Activated CD8-positive, alpha-beta memory T cell treated with anti-CD3 and anti-CD28 coated beads, Interleukin-2, amount 50 U/mL, for 4 hours (primary cell): ENCODE data around the gene LMOD3.

Source experiments
- DNase-seq: peaks from one replicate; pipeline ENCODE4 v3.0.0-alpha.2; 2020

The LMOD3 gene

GRCh38 chr3:69122403-69122802 lies at the start of gene LMOD3:
Gene LMOD3, minus strand, starts transcription at chr3:69122595. Its CDS starts 209 bp downstream, at chr3:69122386.
- DNase-seq, result no peak

DNA sequence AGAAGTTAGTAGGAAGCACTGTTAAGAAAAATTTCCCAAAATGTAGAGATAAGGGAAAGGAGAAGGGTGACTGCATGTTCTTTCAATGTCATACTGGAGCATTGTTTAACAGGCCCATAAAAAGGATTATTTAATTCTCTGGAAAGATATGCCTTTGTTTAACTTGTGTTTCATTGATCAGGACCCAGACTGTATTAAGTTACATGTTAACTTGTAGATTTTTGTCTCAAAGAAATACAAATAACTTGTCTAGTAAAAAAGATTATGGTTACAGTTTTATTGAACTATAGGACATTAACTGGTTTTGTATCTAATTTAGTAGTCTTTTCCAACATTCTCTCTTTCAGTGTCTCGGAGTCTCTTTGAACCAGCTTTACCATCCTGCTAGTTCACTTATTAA lies 49.7 kb upstream of the LMOD3 start:
- DNase-seq, result no peak

- no peak for DNase-seq
Measured at GRCh38 chr3:69166446-69166845, 44.1 kb upstream of the LMOD3 start.

DNA sequence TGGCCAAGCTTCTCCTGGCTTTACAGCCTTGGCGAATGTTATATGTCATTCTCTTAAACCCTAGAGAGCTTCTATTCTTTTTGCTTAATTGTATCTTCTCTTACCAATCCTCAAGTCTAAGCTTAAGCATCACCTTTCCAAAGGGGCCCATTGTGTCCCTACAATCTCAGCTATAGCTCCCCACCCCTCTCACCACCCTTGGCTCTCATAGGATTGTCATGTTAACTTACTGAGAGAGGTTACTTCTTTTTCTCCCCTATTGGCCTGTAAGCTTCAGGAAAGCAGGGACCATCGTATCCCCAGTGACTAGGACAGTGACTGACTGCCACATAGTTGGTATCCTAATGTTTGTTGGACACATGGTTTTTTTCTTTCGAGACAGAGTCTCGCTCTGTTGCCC lies 43.3 kb upstream of the LMOD3 start:
- no peak for DNase-seq

DNA sequence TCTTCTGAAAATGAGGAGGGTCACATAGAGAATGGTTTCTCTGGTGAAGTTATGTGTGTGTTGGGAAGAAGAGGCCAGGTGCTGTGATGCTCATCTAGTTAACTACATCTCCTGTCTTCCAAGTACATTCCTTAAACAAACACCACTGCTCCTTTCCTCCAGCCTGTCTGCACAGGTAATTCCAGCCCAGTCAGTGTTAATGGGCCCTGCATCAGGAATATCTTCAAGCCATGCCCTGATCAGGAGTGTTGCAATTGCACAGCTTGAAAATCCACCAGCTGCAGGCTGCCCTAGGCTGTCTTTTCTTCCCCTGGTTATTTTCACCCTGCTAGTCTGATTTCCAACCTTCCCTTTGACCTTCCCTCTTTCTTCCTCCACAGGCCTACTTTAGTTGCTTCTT lies 41.9 kb upstream of the LMOD3 start:
- no peak for DNase-seq

- no peak for DNase-seq
Measured at GRCh38 chr3:69162308-69162980, 40.0 kb upstream of the LMOD3 start.

DNA sequence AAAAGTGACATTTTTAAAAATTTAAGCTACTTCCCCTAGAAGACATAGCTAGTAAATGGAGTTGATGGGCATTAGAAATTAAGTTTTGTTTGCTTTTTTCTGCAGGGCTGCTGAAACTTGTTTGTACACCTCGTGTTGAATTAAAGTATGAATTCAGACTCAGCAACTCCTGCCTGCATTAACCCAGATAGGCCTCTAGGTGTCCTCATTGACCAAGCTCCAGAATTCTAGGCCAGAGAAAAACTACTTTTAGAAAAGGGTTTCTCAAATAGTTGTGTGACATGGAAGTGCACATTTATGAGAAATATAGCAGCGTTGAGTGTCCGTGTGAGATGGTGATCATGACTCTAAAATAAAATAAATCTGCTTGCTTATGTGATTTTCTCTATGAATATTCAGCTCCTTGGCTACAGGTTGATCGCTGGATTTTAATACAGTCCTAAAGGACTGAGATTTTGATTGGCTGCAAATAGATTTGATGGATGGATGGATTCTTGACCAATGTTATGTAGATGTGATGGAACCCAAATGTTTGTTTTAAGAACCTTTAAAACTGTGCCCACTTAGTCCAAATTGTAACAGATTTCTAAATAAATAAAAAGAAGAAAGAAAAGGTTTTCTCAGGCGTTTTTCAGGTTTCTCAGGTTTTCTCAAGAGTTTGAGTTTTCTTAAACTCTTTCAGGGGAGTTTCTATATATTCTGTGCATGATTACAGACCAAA lies 39.4 kb upstream of the LMOD3 start:
- DNase-seq, result peak; percentile 20

DNA sequence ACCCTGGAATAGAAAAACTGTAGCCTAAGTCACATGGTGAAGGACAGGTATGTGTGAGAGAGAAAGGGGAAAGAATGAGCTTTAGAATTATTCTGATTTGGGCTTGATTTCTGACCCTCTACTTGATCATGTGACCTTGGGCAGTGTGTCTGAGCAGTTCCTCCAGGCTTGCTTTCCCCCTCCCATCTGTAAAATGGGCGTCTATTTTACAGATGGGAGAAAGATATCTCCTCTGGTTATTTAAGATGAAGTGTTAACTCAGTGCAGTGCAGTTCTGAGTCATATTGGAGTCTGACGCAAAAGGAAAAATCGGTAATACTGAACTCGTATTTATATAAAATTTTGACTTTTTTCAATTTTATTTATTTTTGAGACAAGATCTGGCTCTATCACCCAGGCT lies 38.1 kb upstream of the LMOD3 start:
- no peak for DNase-seq

GRCh38 chr3:69160107-69160506 lies 37.7 kb upstream of the LMOD3 start:
- DNase-seq, result no peak

DNA sequence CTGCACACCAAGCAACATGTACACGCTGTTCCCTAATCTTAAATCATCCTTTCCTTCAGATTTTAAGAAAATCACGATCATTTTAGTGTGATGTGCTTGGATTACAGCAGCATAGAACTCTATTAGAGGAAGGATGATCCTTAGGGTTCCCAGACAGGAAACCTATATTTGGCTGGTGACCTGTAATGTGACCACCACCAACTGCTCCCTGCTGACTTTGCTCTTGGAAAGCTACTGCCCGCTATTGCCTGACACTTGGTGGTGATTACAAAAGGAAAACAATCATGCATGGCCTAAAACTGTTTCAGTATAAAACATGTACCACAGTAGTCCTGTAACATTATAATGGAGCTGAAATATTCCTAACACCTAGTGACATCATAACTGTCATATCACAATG lies 27.2 kb upstream of the LMOD3 start:
- no peak for DNase-seq

GRCh38 chr3:69145688-69146087 lies 23.3 kb upstream of the LMOD3 start:
- no peak for DNase-seq

DNA sequence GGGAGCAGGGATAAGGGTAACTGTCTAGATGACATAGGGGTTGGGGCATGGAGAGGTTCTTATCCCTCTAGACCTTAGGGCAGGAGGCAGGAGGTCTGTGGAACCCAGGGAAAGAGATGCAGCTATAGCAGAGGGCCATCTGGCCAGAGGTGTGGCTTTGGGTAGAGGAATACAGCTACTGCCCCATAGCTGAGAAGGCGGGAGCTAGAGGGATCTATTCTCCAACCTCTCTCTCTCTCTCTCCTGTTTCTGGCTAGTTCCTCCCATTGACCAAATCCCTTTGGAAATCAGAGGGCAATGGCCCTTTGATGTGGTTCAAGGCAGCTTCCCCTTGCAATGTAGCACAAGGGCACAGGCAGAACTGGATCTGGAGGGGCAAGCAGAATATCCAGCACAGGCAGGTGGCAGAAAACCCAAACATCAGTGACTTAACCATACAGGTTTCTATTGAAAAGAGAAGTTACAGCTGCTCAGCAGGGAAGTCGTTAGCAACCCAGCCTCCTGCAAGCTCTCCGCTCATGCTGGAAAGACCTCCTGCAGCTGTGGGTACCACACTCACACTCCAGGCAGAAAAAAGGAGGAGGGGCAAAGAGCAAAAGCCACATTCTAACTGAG lies 22.3 kb upstream of the LMOD3 start:
- no peak for DNase-seq

DNA sequence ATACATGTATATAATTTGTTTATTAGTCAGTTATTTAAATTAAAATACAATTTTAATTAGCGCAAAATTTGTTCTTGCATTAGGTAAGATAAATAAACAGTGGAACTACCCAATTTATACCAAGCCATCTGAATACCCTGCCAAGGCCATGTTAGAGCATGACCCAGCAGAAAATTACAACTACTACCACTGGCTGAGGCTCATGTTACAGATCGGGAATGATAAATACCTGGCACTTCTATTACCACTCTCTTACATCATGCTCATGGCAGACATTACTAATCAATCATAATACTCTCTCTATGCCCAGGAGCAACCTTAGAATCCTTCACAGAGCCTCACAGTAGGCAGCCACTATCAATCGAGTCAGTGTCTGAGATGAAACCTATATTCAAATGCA lies 21.2 kb upstream of the LMOD3 start:
- DNase-seq, result no peak

DNA sequence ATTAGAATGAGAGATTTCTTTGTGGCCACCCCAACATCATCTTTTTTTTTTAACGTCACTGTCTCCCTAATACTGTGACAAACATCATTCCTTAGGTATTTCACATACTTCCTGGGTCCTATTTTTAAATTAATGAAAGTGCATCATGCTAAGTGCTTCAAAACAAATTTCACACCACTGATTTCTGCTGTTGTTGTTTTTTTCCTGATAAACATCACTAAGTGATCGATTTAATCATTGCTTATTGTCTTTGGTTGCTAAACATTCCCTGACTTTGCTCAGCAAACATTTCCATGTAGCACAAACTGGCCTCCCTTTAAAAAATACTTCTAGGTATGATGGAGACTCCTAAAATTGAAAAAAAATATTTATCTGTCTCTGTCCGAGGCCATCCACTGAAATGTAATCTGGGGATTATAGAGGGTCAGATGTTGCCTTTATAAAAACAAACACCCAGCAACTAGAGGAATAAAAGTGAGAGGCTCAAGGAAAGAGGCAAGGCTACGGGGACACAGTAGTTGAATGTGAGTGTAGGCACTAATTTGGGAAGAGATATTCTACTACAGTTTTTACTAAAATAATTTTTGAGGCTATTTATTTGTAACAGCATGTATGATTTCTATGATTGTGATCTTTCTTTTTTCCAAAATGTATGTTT lies 20.5 kb upstream of the LMOD3 start:
- no peak for DNase-seq

DNA sequence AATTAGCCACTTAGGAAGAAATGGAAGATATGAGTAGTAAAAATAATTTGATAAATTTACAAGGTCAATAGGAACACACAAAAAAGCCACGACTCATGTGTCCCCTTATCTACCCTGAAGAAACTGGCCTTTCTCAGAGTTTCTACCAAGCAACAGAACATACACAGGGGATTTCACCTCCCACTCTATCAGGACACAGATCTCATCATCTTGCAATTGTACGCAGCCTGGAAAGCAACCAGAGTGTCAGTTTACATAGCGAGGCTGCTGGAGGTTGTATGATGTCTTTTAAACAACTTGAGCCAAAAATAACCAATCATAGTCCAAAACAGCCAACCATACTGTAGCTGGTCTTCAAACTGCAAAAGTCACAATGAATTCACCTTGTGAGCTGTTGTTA lies 19.7 kb upstream of the LMOD3 start:
- no peak for DNase-seq

GRCh38 chr3:69141313-69141712 lies 18.9 kb upstream of the LMOD3 start:
- DNase-seq, result no peak

GRCh38 chr3:69137412-69137811 lies 15.0 kb upstream of the LMOD3 start:
- no peak for DNase-seq

GRCh38 chr3:69137005-69137404 lies 14.6 kb upstream of the LMOD3 start:
- DNase-seq, result no peak

DNA sequence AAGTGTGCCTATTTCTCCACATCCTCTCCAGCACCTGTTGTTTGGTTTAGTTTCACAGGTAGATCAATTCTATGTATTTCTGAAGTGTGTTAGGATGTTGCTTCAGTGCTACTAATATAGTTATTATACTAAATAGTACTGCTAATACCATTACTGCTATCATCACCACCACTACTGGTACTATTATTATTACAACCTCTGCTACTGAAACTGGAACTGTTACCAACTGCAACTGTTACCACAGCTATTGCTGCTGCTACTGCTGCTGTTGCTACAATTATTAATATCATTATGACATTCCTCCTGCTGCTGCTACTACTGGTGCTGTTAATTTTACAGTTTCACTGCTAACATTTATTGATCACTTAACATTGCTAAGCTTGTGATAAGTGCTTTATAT lies 8.3 kb upstream of the LMOD3 start:
- no peak for DNase-seq

DNA sequence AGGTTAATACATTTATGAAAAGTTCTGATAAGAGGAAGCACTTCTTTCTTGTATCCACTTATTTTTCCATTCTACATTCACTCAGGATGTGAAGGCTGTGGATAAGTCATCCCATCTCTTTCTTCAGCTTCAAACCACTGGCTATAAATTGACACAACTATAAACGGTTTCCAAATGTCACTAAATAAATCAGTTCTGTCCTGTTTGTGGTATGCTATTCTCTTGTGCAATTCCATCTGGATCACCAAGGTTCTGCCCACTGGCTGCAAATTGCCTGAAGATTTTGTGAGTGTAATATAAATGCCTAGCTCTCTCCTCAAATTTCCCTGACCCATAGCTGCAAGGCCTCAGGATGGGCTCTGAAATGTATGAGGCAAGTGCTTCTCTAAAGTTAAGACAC lies 7.1 kb upstream of the LMOD3 start:
- DNase-seq, result no peak

GRCh38 chr3:69128509-69128908 lies 6.1 kb upstream of the LMOD3 start:
- DNase-seq, result no peak

DNA sequence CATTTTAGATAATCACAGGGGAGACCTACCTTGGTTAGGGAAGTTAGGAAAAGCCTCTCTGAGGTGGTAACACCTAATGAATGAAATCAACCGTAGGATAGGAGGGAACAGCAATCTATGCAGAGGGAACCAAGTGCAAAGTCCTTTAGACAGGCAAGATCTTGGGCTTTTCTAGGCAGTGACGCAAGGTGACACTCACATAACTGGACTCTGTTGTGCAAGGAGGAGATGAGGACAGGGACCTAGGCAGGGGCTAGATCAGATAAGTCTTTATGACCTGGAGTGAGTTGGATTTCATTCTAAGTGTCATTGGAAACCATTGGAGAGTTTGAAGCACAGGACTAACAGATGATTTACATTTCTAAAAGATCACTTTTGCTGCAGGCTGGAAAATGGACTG lies 4.6 kb upstream of the LMOD3 start:
- no peak for DNase-seq

- DNase-seq, result no peak
Measured at GRCh38 chr3:69126216-69126615, 3.8 kb upstream of the LMOD3 start.

- DNase-seq, result no peak
Measured at GRCh38 chr3:69121950-69122349, 445 bp downstream of the LMOD3 start.
